Measurements from ENCODE around the gene NHS.

GRCh38 chrX:17735406-17735805, 360.4 kb downstream of the NHS start:
- TF ChIP-seq POLR2AphosphoS5 (IDR thresholded peaks at IDR 0.05; ENCODE audit: low read depth) = no peak
- no peak for TF ChIP-seq GABPA (IDR thresholded peaks at IDR 0.05; ENCODE audit: low read depth)
